Esophagus (tissue), 2 donors: Measurements from ENCODE around the gene AMBN. TPM values are rescaled to one million over a fixed set of nuclear protein-coding genes. Genes with fewer than 3 reads are reported as not detected.

Experiments
- H3K27ac ChIP-seq, 2 donors: one replicate each; pipeline ENCODE4 v1.5.1; 2013; ENCODE audit warnings: low read depth in 2 of 2, mild to moderate bottlenecking in 2 of 2, inconsistent platforms in 1 of 2, low read length in 1 of 2, moderate library complexity in 1 of 2
- H3K27me3 ChIP-seq, 2 donors: one replicate each; pipeline ENCODE4 v1.6.1; 2013; ENCODE audit warnings: low read length in 2 of 2, control low read depth in 1 of 2, mild to moderate bottlenecking in 1 of 2; ENCODE audit not compliant: insufficient read depth in 2 of 2, control insufficient read depth in 1 of 2
- H3K36me3 ChIP-seq, 2 donors: one replicate each; pipeline ENCODE4 v1.6.1; 2013; ENCODE audit warnings: low read length in 1 of 2; ENCODE audit not compliant: control insufficient read depth in 2 of 2, insufficient read depth in 2 of 2
- H3K4me1 ChIP-seq, 2 donors: one replicate each; pipeline ENCODE4 v1.6.1; 2013; ENCODE audit warnings: low read length in 1 of 2; ENCODE audit not compliant: control insufficient read depth in 2 of 2, insufficient read depth in 2 of 2
- H3K4me3 ChIP-seq, 2 donors: one replicate each; pipeline ENCODE4 v1.5.1; 2013; ENCODE audit warnings: low read length in 2 of 2, mild to moderate bottlenecking in 2 of 2, low read depth in 1 of 2, moderate library complexity in 1 of 2
- H3K9me3 ChIP-seq, 2 donors: one replicate each; pipeline ENCODE4 v1.6.1; 2013; ENCODE audit warnings: mild to moderate bottlenecking in 2 of 2, low read depth in 1 of 2, low read length in 1 of 2, moderate library complexity in 1 of 2; ENCODE audit not compliant: control insufficient read depth in 2 of 2, insufficient read depth in 1 of 2
- WGBS, 2 donors: extraction: QIAGEN DNeasy Blood & Tissue Kit; methylation state at CpG; one replicate each; pipeline ENCODE4 v1.1.7; 2013; 5-methylcytosine and 5-hydroxymethylcytosine counted together
- polyA plus RNA-seq, 2 donors: library from polyadenylated mRNA; stranded (reverse); fragments of 200-250 nt; gene quantifications; one replicate each; pipeline ENCODE4 v1.2.3, GENCODE V29; 2013
- donor health status: healthy with polysubstance abuse.
- donor health status: Bipolar disorder and iron deficiency.

The AMBN gene
- polyA plus RNA-seq, 2 donors = not detected

DNA sequence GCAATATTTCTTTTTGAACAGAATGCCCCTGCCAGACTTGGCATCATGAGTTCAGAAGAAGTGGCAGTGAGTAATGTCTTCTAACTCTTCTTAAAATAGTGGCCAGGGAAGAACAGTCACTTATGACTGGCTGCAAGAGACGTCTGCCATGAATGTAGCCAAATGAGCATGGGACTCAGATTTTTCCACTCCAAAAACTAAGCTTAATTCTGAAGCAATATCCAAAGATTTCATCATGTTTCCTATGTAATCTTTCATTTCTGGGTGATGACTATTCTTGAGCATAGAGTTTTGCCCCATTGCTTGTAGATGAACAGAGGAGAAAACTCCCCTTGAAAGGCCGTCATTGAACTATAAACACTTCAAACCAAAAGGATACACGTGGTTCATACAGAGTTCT is 11.8 kb downstream of the AMBN start:
- no peaks in the 10 kb centered on the region for H3K27me3 ChIP-seq
- H3K27ac ChIP-seq = no peak overlapping the region
- WGBS, 2 donors = 34 to 36% methylated on average over 3 of the region's 3 CpGs
- H3K4me3 ChIP-seq = no peak overlapping the region
- no peaks in the 10 kb centered on the region for H3K9me3 ChIP-seq
- H3K4me1 ChIP-seq = no peaks in the 10 kb centered on the region
- H3K36me3 ChIP-seq = no peaks in the 10 kb centered on the region

GRCh38 chr4:70606459-70606858 is 14.4 kb downstream of the AMBN start:
- WGBS, 2 donors = 70 to 71% methylated on average over 8 of the region's 8 CpGs
- Histone ChIP-seq H3K27ac (no peak overlapping the region), H3K4me3 (no peak overlapping the region), H3K36me3 (no peaks in the 10 kb centered on the region), H3K9me3 (no peaks in the 10 kb centered on the region), H3K4me1 (no peaks in the 10 kb centered on the region), H3K27me3 (no peaks in the 10 kb centered on the region)

GRCh38 chr4:70607334-70607853 is 15.3 kb downstream of the AMBN start:
- Histone ChIP-seq H3K27me3 (no peaks in the 10 kb centered on the region), H3K36me3 (no peaks in the 10 kb centered on the region), H3K4me1 (no peaks in the 10 kb centered on the region), H3K27ac (no peak overlapping the region), H3K9me3 (no peaks in the 10 kb centered on the region), H3K4me3 (no peak overlapping the region)
- WGBS, 2 donors = 87 to 95% methylated on average over 3 of the region's 3 CpGs

- no peaks in the 10 kb centered on the region for H3K36me3 ChIP-seq
- H3K27me3 ChIP-seq = no peaks in the 10 kb centered on the region
- no peaks in the 10 kb centered on the region for H3K4me1 ChIP-seq
- H3K4me3 ChIP-seq = no peak overlapping the region
- 76 to 82% methylated on average over 2 of the region's 2 CpGs for WGBS, 2 donors
- no peaks in the 10 kb centered on the region for H3K9me3 ChIP-seq
- H3K27ac ChIP-seq = no peak overlapping the region
Measured at GRCh38 chr4:70608324-70608723, 16.3 kb downstream of the AMBN start.

DNA sequence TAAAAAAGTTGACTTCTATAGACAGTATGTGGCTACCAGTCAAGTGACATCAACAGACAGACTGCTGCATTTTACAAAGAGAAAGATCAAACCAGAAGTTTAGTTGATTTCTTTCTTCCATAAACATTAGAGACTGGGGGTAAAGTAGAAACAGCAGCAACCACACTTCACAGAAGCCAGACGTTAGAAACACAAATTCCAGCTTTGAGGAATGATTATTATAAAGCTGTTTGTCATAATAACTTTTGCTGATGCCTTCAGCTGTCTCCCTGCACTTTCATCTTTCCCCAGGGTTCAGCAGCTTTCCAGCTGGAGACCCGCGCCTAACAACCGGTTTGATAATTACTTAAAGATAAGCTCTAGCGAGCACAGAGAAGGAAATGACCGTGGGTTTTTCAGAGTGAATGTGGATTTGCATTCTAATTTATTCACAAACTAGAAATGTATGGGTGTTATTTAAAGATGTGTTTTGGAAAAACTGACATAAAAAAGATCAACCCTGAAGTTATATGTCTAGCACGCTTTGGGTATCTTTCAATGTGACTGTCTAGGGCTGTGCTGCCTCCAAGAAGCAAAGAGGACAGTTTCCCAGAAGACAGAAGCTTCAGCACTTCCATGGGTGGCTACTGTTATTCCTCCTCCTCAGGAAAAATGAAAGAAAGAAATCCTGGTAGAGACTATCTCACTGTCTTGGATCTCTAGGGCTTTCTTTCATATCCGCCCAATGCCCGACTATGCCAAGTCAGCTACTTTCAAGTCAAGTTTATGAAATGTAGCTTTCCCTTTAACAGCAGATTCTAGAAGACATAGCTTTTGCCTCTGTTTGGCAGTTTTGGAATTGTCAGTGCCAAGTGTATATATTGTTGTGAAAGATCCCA is 21.5 kb downstream of the AMBN start:
- Histone ChIP-seq H3K27ac (no peak overlapping the region), H3K4me3 (no peak overlapping the region), H3K27me3 (no peaks in the 10 kb centered on the region), H3K9me3 (no peaks in the 10 kb centered on the region), H3K4me1 (no peaks in the 10 kb centered on the region), H3K36me3 (no peaks in the 10 kb centered on the region)
- 27 to 37% methylated on average over 9 of the region's 9 CpGs for WGBS, 2 donors

- no peaks in the 10 kb centered on the region for H3K9me3 ChIP-seq
- H3K4me3 ChIP-seq = no peak overlapping the region
- WGBS, 2 donors = 61 to 70% methylated on average over 3 of the region's 3 CpGs
- H3K27me3 ChIP-seq = no peaks in the 10 kb centered on the region
- H3K27ac ChIP-seq = no peak overlapping the region
- no peaks in the 10 kb centered on the region for H3K36me3 ChIP-seq
- H3K4me1 ChIP-seq = no peaks in the 10 kb centered on the region
Measured at GRCh38 chr4:70614184-70614555, 22.1 kb downstream of the AMBN start.

DNA sequence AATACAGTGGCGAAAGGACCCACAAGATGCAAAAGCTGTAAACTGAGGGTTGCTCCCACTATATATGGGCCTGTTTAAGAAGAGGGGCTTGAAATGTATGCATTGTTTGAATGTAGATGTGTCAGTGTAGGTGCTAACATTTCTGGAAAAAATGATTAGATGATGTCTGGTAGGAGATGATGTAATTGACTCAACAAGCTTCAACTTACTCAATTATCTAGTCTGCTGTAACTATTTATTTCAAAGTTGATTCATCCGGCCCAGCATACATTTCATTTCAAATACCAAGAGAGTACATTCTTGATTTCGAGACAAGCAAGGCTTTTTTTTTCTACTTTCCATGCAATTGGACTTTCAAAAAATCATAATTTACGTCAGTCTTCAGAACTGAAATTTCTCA is 27.2 kb downstream of the AMBN start:
- 87 to 94% methylated on average over 4 of the region's 4 CpGs for WGBS, 2 donors
- Histone ChIP-seq H3K27me3 (no peaks in the 10 kb centered on the region), H3K4me3 (no peak overlapping the region), H3K36me3 (no peaks in the 10 kb centered on the region), H3K27ac (no peak overlapping the region), H3K9me3 (no peaks in the 10 kb centered on the region), H3K4me1 (no peaks in the 10 kb centered on the region)

- no peak overlapping the region for H3K27ac ChIP-seq
- H3K9me3 ChIP-seq = no peaks in the 10 kb centered on the region
- H3K4me3 ChIP-seq = no peak overlapping the region
- WGBS, 2 donors = 94 to 98% methylated on average over 2 of the region's 2 CpGs
- H3K27me3 ChIP-seq = no peaks in the 10 kb centered on the region
- no peaks in the 10 kb centered on the region for H3K36me3 ChIP-seq
- no peaks in the 10 kb centered on the region for H3K4me1 ChIP-seq
Measured at GRCh38 chr4:70619778-70620177, 27.7 kb downstream of the AMBN start.

DNA sequence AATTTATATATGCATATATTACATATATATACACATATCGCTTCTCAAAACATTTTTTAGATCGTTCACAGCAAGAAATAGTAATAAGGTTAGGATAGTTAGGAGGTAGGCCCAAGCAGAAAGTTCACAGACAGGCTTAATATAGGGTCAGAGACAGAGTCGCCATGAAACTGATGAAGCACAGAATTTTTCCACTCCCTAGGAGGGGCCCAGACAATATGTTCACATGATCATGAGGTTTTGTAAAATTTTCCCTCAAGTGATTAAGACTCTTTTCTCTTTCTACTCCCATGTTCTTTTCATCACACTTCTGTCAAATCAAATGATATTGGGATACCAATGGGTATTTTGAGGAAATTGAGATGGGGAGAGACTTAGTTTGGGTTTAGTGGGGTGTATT is 31.3 kb downstream of the AMBN start:
- Histone ChIP-seq H3K4me1 (no peaks in the 10 kb centered on the region), H3K4me3 (no peak overlapping the region), H3K27ac (no peak overlapping the region), H3K27me3 (no peaks in the 10 kb centered on the region), H3K9me3 (no peaks in the 10 kb centered on the region), H3K36me3 (no peaks in the 10 kb centered on the region)
- 94 to 96% methylated on average over 3 of the region's 3 CpGs for WGBS, 2 donors

GRCh38 chr4:70624226-70624793 is 32.3 kb downstream of the AMBN start:
- Histone ChIP-seq H3K4me1 (no peaks in the 10 kb centered on the region), H3K27ac (no peak overlapping the region), H3K27me3 (no peaks in the 10 kb centered on the region), H3K36me3 (no peaks in the 10 kb centered on the region), H3K4me3 (no peak overlapping the region), H3K9me3 (no peaks in the 10 kb centered on the region)
- 38 to 63% methylated on average over 1 of the region's 1 CpG for WGBS, 2 donors
